SU-DHL-6 (cell line): ENCODE results near the gene EDA2R.

Experiments used
- H2AFZ ChIP-seq: fragments of 200-600 bp; sonication (generic); 2 replicates; pipeline ENCODE4 v1.6.1; 2014; ENCODE audit warnings: low read depth, mild to moderate bottlenecking, moderate library complexity, mixed read lengths, antibody characterized with exemption, low read length; ENCODE audit not compliant: severe bottlenecking
- H3F3A ChIP-seq: fragments of 200-600 bp; shearing (Covaris generic); 2 replicates; pipeline ENCODE4 v1.6.0; 2016; ENCODE audit warnings: antibody characterized with exemption, mild to moderate bottlenecking; ENCODE audit not compliant: insufficient read depth
- H3K27ac ChIP-seq: fragments of 200-600 bp; sonication (generic); 2 replicates; pipeline ENCODE4 v1.5.1; 2016; ENCODE audit warnings: low read depth, mild to moderate bottlenecking, low read length, moderate library complexity, mixed read lengths
- H3K27me3 ChIP-seq: fragments of 200-600 bp; sonication (generic), shearing (Covaris generic); 2 replicates; pipeline ENCODE4 v1.6.0; 2014; ENCODE audit warnings: mild to moderate bottlenecking, low read length
- H3K36me3 ChIP-seq: fragments of 200-600 bp; sonication (generic); 2 replicates; pipeline ENCODE4 v1.6.1; 2014; ENCODE audit warnings: mild to moderate bottlenecking, low read length, mixed read lengths
- H3K4me2 ChIP-seq: fragments of 300-600, 200-600 bp; shearing (Covaris generic), sonication (generic); 2 replicates; pipeline ENCODE4 v1.6.0; 2014; ENCODE audit warnings: low read length, low read depth, mild to moderate bottlenecking; ENCODE audit not compliant: poor library complexity, severe bottlenecking
- H3K4me3 ChIP-seq: fragments of 200-600 bp; sonication (generic); 2 replicates; pipeline ENCODE4 v1.5.1; 2014; ENCODE audit warnings: antibody characterized with exemption, low read length, mild to moderate bottlenecking, mixed read lengths; ENCODE audit not compliant: insufficient read depth, poor library complexity, severe bottlenecking
- H3K79me2 ChIP-seq: fragments of 200-600 bp; sonication (generic); 2 replicates; pipeline ENCODE4 v1.6.1; 2014; ENCODE audit warnings: mild to moderate bottlenecking, low read length, moderate library complexity; ENCODE audit not compliant: insufficient read depth
- H3K9ac ChIP-seq: fragments of 200-600 bp; sonication (generic); 2 replicates; pipeline ENCODE4 v1.7.0; 2014; ENCODE audit warnings: mild to moderate bottlenecking, low read length
- H3K9me2 ChIP-seq: fragments of 200-600 bp; sonication (generic); replicated peaks from 2 replicates; pipeline ENCODE4 v1.6.1; 2014; ENCODE audit warnings: low read length; ENCODE audit not compliant: insufficient read depth
- H3K9me3 ChIP-seq: fragments of 200-600 bp; sonication (generic); 2 replicates; pipeline ENCODE4 v1.6.1; 2014; ENCODE audit warnings: low read length, mixed read lengths; ENCODE audit not compliant: insufficient read depth
- H4K20me1 ChIP-seq: fragments of 200-600 bp; sonication (generic); 2 replicates; pipeline ENCODE4 v1.6.1; 2014; ENCODE audit warnings: low read depth, mild to moderate bottlenecking, antibody characterized with exemption, low read length, moderate library complexity, mixed read lengths
- CTCF ChIP-seq: fragments of 200-600 bp; sonication (generic); IDR thresholded peaks from one replicate; pipeline ENCODE4 v1.5.1; 2017; ENCODE audit warnings: antibody characterized with exemption, mild to moderate bottlenecking, low read length, moderate library complexity; ENCODE audit not compliant: insufficient read depth, poor library complexity, severe bottlenecking
- EZH2phosphoT487 ChIP-seq: fragments of 200-600 bp; sonication (generic), shearing (Covaris generic); conservative IDR thresholded peaks from 2 replicates; pipeline ENCODE4 v1.6.1; 2018; ENCODE audit warnings: mild to moderate bottlenecking, antibody characterized with exemption, low read length, moderate library complexity, mixed read lengths

EDA2R gene

GRCh38 chrX:66638591-66639500 is at the start of gene EDA2R:
TSS of gene EDA2R (minus strand) at chrX:66639078. CDS start at chrX:66616020, 23,058 bp downstream.
- Histone ChIP-seq H3K9me2 (no peaks in the 10 kb centered on the region), H3K4me3 (no peak within 1 kb of the TSS), H3K27ac (no peak within 1 kb of the TSS), H3K79me2 (no peaks in the 10 kb centered on the region), H2AFZ (no peak within 1 kb of the TSS), H3K27me3 (no peaks in the 10 kb centered on the region), H4K20me1 (no peaks in the 10 kb centered on the region), H3K4me2 (peak within 1 kb of the TSS; percentile 27), H3K36me3 (no peaks in the 10 kb centered on the region), H3F3A (no peaks in the 10 kb centered on the region), H3K9ac (peak within 1 kb of the TSS; percentile 26; the same call in 1 of the 2 replicates), H3K9me3 (no peaks in the 10 kb centered on the region)
- TF ChIP-seq CTCF (no peak), EZH2phosphoT487 (no peak)

DNA sequence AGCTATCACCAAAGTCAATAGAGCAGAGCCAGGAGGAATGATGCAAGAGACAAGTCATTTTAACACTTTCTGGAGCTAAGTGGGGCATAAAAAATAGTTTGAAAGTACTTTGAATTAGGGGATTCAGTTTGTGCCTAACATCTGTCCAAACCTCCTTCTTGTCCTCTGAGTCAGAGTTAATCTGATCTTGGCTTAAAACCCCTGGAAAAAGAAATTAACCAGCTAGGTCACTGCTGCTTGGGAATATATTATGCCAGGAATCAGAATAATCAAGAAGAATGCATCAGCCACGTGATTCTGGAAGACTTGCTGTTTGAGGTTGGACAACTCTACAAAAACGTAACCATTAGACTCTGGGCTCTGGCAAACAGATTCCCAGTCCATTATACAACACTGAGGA is 45.3 kb upstream of the EDA2R start:
- Histone ChIP-seq H3K79me2 (no peaks in the 10 kb centered on the region), H3K27me3 (no peaks in the 10 kb centered on the region), H3K36me3 (no peaks in the 10 kb centered on the region), H3F3A (no peaks in the 10 kb centered on the region), H3K4me2 (no peak overlapping the region), H3K4me3 (no peak overlapping the region), H3K27ac (no peak overlapping the region), H3K9me2 (no peaks in the 10 kb centered on the region), H3K9ac (no peak overlapping the region), H4K20me1 (no peaks in the 10 kb centered on the region), H3K9me3 (no peaks in the 10 kb centered on the region), H2AFZ (no peak overlapping the region)
- TF ChIP-seq CTCF (no peak), EZH2phosphoT487 (no peak)

DNA sequence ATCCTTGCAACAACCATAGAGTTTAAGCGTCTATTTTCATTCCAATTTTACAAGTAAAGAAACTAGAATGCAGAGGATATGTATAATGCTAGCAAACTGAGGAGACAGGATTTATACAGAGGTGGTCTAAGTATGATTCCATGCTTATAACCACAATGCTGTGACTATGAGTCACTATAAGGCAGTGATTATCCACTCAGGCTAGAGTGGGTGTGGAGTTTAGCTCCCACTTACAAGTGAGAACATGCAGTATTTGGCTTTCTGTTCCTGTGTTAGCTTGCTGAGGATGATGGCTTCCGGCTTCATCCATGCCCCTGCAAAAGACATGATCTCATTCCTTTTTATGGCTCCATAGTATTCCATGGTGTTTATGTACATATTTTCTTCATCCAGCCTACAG is 41.6 kb upstream of the EDA2R start:
- no peak overlapping the region for H3K27ac ChIP-seq
- no peaks in the 10 kb centered on the region for H3K27me3 ChIP-seq
- no peaks in the 10 kb centered on the region for H3K79me2 ChIP-seq
- H3K9me3 ChIP-seq, result no peaks in the 10 kb centered on the region
- no peaks in the 10 kb centered on the region for H3K36me3 ChIP-seq
- H3F3A ChIP-seq, result no peaks in the 10 kb centered on the region
- no peak overlapping the region for H3K9ac ChIP-seq
- H3K4me3 ChIP-seq, result no peak overlapping the region
- no peaks in the 10 kb centered on the region for H4K20me1 ChIP-seq
- H2AFZ ChIP-seq, result no peak overlapping the region
- no peaks in the 10 kb centered on the region for H3K9me2 ChIP-seq
- H3K4me2 ChIP-seq, result no peak overlapping the region
- TF ChIP-seq CTCF (no peak), EZH2phosphoT487 (no peak)
